ENCODE data around the gene MEA1. TPM values are rescaled to one million over a fixed set of nuclear protein-coding genes. Genes with fewer than 3 reads are reported as not detected.

The MEA1 gene
- total and polyA plus RNA-seq, 4 donors: 10.7 to 50.3 (median 30.6) TPM

- Histone ChIP-seq H3K4me1 (ENCODE audit: control insufficient read depth in 4 of 4, insufficient read depth in 4 of 4, low read length in 3 of 4) (no peaks in the 10 kb centered on the region), H3K27ac (ENCODE audit: low read depth in 1 of 2, low read length in 2 of 2) (no peak overlapping the region), H3K36me3 (ENCODE audit: control insufficient read depth in 4 of 4, insufficient read depth in 3 of 4, low read depth in 1 of 4, low read length in 3 of 4) (peaks cover 3 to 14% (median 12%) of the 10 kb centered on the region in 4 donors), H3K9me3 (ENCODE audit: control insufficient read depth in 4 of 4, low read length in 3 of 4) (no peaks in the 10 kb centered on the region), H3K27me3 (ENCODE audit: control insufficient read depth in 4 of 4, insufficient read depth in 4 of 4, low read length in 3 of 4) (no peaks in the 10 kb centered on the region), H3K9ac (ENCODE audit: low read depth in 1 of 2, low read length in 2 of 2) (no peak overlapping the region), H3K4me3 (ENCODE audit: low read depth in 1 of 3, low read length in 3 of 3) (no peak overlapping the region)
- WGBS: 94% methylated on average over 2 of the region's 2 CpGs
- TF ChIP-seq RXRA (IDR thresholded peaks at IDR 0.05): no peak
- no peak for TF ChIP-seq CTCF (IDR thresholded peaks at IDR 0.05; ENCODE audit: low read depth, low read length, missing input control)
- TF ChIP-seq NR2F2 (IDR thresholded peaks at IDR 0.05): no peak
- no peak for TF ChIP-seq YY1 (IDR thresholded peaks at IDR 0.05)
- no peak for TF ChIP-seq FOXA2 (IDR thresholded peaks at IDR 0.05)
- no peak for TF ChIP-seq ATF3 (IDR thresholded peaks at IDR 0.05)
- TF ChIP-seq MAX (IDR thresholded peaks at IDR 0.05): no peak
- TF ChIP-seq ZBTB33 (IDR thresholded peaks at IDR 0.05): no peak
- no peak for TF ChIP-seq FOXA1 (IDR thresholded peaks at IDR 0.05)
- no peak for TF ChIP-seq TAF1 (conservative IDR thresholded peaks at IDR 0.05)
- no peak for TF ChIP-seq JUND (IDR thresholded peaks at IDR 0.05)
- no peak for DNase-seq (ENCODE audit: low spot score)
Measured at GRCh38 chr6:42993445-42993844, 20.3 kb downstream of the MEA1 start.

- WGBS: 90% methylated on average over 5 of the region's 5 CpGs
- Histone ChIP-seq H3K4me3 (ENCODE audit: low read depth in 1 of 3, low read length in 3 of 3) (no peak overlapping the region), H3K36me3 (ENCODE audit: control insufficient read depth in 4 of 4, insufficient read depth in 3 of 4, low read depth in 1 of 4, low read length in 3 of 4) (peaks cover 3 to 14% (median 12%) of the 10 kb centered on the region in 4 donors), H3K27ac (ENCODE audit: low read depth in 1 of 2, low read length in 2 of 2) (no peak overlapping the region), H3K9ac (ENCODE audit: low read depth in 1 of 2, low read length in 2 of 2) (no peak overlapping the region), H3K9me3 (ENCODE audit: control insufficient read depth in 4 of 4, low read length in 3 of 4) (no peaks in the 10 kb centered on the region), H3K27me3 (ENCODE audit: control insufficient read depth in 4 of 4, insufficient read depth in 4 of 4, low read length in 3 of 4) (no peaks in the 10 kb centered on the region), H3K4me1 (ENCODE audit: control insufficient read depth in 4 of 4, insufficient read depth in 4 of 4, low read length in 3 of 4) (peaks cover 0 to 12% (median 11%) of the 10 kb centered on the region in 4 donors)
- no peak for DNase-seq (ENCODE audit: low spot score)
- no peak for TF ChIP-seq FOXA2 (IDR thresholded peaks at IDR 0.05)
- no peak for TF ChIP-seq TAF1 (conservative IDR thresholded peaks at IDR 0.05)
- no peak for TF ChIP-seq SP1 (IDR thresholded peaks at IDR 0.05)
- TF ChIP-seq GABPA (IDR thresholded peaks at IDR 0.05 in 1 of 2, conservative IDR thresholded peaks at IDR 0.05 in 1 of 2): no peak
- no peak for TF ChIP-seq CTCF (IDR thresholded peaks at IDR 0.05; ENCODE audit: low read depth, low read length, missing input control)
- no peak for TF ChIP-seq NR2F2 (IDR thresholded peaks at IDR 0.05)
- TF ChIP-seq ATF3 (IDR thresholded peaks at IDR 0.05): no peak
- TF ChIP-seq HNF4G (IDR thresholded peaks at IDR 0.05): no peak
Measured at GRCh38 chr6:42989923-42990322, 23.8 kb downstream of the MEA1 start.
